ENCODE measurements around the gene LAMC3. TPM values are rescaled to one million over a fixed set of nuclear protein-coding genes. Genes with fewer than 3 reads are reported as not detected.

The LAMC3 gene
- total RNA-seq, 6 donors from 2014 or later = 6.7 to 56.0 (median 19.5) TPM

GRCh38 chr9:130974697-130975096, 34.3 kb upstream of the LAMC3 start:
- H3K27ac ChIP-seq = no peak overlapping the region
- DNase-seq (no peak), ATAC-seq (ENCODE audit: low FRiP score in 2 of 2) (no peak)
- no peaks in the 10 kb centered on the region for H3K36me3 ChIP-seq
- 83 to 97% methylated on average over 4 to 5 of the region's 5 CpGs for WGBS, 2 donors
- H3K9me3 ChIP-seq = no peaks in the 10 kb centered on the region
- TF ChIP-seq POLR2A (IDR thresholded peaks at IDR 0.05) = no peak
- no peak for TF ChIP-seq EP300 (IDR thresholded peaks at IDR 0.05)
- no peak for TF ChIP-seq CTCF (IDR thresholded peaks at IDR 0.05)
- no peak for TF ChIP-seq POLR2AphosphoS5 (IDR thresholded peaks at IDR 0.05)
- H3K4me3 ChIP-seq = no peak overlapping the region
- no peaks in the 10 kb centered on the region for H3K4me1 ChIP-seq
- no peaks in the 10 kb centered on the region for H3K27me3 ChIP-seq

- no peak for ATAC-seq (ENCODE audit: low FRiP score in 2 of 2)
Measured at GRCh38 chr9:130975156-130975555, 33.8 kb upstream of the LAMC3 start.

GRCh38 chr9:130975932-130976841, 32.8 kb upstream of the LAMC3 start:
- Histone ChIP-seq H3K36me3 (no peaks in the 10 kb centered on the region), H3K27me3 (no peaks in the 10 kb centered on the region), H3K9me3 (no peaks in the 10 kb centered on the region), H3K4me3 (no peak overlapping the region), H3K27ac (no peak overlapping the region), H3K4me1 (no peaks in the 10 kb centered on the region)
- TF ChIP-seq POLR2A (IDR thresholded peaks at IDR 0.05) = no peak
- TF ChIP-seq EP300 (IDR thresholded peaks at IDR 0.05) = no peak
- TF ChIP-seq POLR2AphosphoS5 (IDR thresholded peaks at IDR 0.05) = no peak
- no peak for TF ChIP-seq CTCF (IDR thresholded peaks at IDR 0.05)
- WGBS, 2 donors = 79 to 92% methylated on average over 11 to 13 of the region's 13 CpGs
- DNase-seq = no peak
- ATAC-seq (ENCODE audit: low FRiP score in 2 of 2) = no peak

More at GRCh38 chr9:130975156-130975555, 33.8 kb upstream of the LAMC3 start:
- no peak overlapping the region for H3K4me3 ChIP-seq
- no peaks in the 10 kb centered on the region for H3K9me3 ChIP-seq
- TF ChIP-seq EP300 (IDR thresholded peaks at IDR 0.05) (no peak), POLR2AphosphoS5 (IDR thresholded peaks at IDR 0.05) (no peak), POLR2A (IDR thresholded peaks at IDR 0.05) (no peak), CTCF (IDR thresholded peaks at IDR 0.05) (no peak)
- H3K27ac ChIP-seq = no peak overlapping the region
- H3K36me3 ChIP-seq = no peaks in the 10 kb centered on the region
- H3K4me1 ChIP-seq = no peaks in the 10 kb centered on the region
- no peak for DNase-seq
- WGBS, 2 donors = 93 to 97% methylated on average over 5 of the region's 5 CpGs
- no peaks in the 10 kb centered on the region for H3K27me3 ChIP-seq

- no peak for ATAC-seq (ENCODE audit: low FRiP score in 2 of 2)
- Histone ChIP-seq H3K4me1 (no peaks in the 10 kb centered on the region), H3K27me3 (no peaks in the 10 kb centered on the region), H3K27ac (no peak overlapping the region), H3K36me3 (no peaks in the 10 kb centered on the region), H3K9me3 (no peaks in the 10 kb centered on the region), H3K4me3 (no peak overlapping the region)
- no peak for DNase-seq
- WGBS, 2 donors = 50 to 61% methylated on average over 15 to 16 of the region's 16 CpGs
- TF ChIP-seq POLR2AphosphoS5 (IDR thresholded peaks at IDR 0.05) (no peak), POLR2A (IDR thresholded peaks at IDR 0.05) (no peak), EP300 (IDR thresholded peaks at IDR 0.05) (no peak), CTCF (IDR thresholded peaks at IDR 0.05) (no peak)
Measured at GRCh38 chr9:130977811-130978221, 31.2 kb upstream of the LAMC3 start.

Measured in upper lobe of left lung (tissue), 6 donors.